Stimulated activated naive CD8-positive, alpha-beta T cell treated with anti-CD3 and anti-CD28 coated beads, Interleukin-15, Interleukin-2, amounts not matched to agents 100 ng/mL and 50 ng/mL, for 24 hours (primary cell): ENCODE measurements around the gene TMEM52B.

Experiments used
- H3K27ac Mint-ChIP-seq: one replicate; pipeline ENCODE4 v1.8.0; 2021; ENCODE audit warnings: mild to moderate bottlenecking, mixed read lengths
- H3K27me3 Mint-ChIP-seq: one replicate; pipeline ENCODE4 v1.8.0; 2021; ENCODE audit warnings: mixed read lengths
- H3K36me3 Mint-ChIP-seq: one replicate; pipeline ENCODE4 v1.8.0; 2021; ENCODE audit warnings: low read depth, mixed read lengths
- H3K4me1 Mint-ChIP-seq: one replicate; pipeline ENCODE4 v1.8.0; 2021; ENCODE audit warnings: low read depth, mixed read lengths
- H3K4me3 Mint-ChIP-seq: one replicate; pipeline ENCODE4 v1.8.0; 2021; ENCODE audit warnings: mild to moderate bottlenecking, mixed read lengths
- H3K9me3 Mint-ChIP-seq: one replicate; pipeline ENCODE4 v1.8.0; 2021; ENCODE audit warnings: mixed read lengths

Gene TMEM52B

GRCh38 chr12:10178821-10179220 is at the start of gene TMEM52B:
Gene TMEM52B (plus strand): TSS chr12:10179032. CDS start chr12:10179575, 543 bp downstream.
- Mint-ChIP-seq H3K27ac (no peak within 1 kb of the TSS), H3K4me3 (no peak within 1 kb of the TSS), H3K9me3 (no peaks in the 10 kb centered on the region), H3K4me1 (peaks cover 7% of the 10 kb centered on the region), H3K27me3 (peaks cover 32% of the 10 kb centered on the region), H3K36me3 (no peaks in the 10 kb centered on the region)

DNA sequence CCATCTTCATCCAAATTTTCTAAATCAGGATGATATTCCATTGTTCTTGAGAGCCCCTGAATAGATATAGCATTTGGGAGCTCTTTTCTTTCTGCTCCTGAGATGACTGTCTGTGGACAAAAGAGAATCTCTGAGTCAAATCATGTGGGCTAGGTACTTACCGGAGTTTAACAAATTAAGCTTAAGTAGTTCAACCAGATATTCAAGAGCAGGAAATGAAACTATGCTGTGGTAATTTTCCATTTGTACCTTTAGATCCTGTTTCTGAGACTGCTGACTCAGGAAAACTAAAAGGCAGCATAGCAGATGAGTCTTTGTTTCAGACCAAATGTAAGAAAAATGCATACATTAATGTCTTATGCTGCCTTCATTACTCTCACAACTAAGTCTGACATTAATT is 48.8 kb upstream of the TMEM52B start, which contains the start of gene CLEC7A:
TSS of gene CLEC7A (minus strand) at position 158 of the 400 bp plus-strand sequence. CDS start at position 41, 117 bp downstream.
- Mint-ChIP-seq H3K4me1 (peaks cover 23% of the 10 kb centered on the region), H3K4me3 (no peak within 1 kb of the TSS), H3K9me3 (no peaks in the 10 kb centered on the region), H3K27me3 (peaks cover 28% of the 10 kb centered on the region), H3K27ac (peak within 1 kb of the TSS; percentile 14), H3K36me3 (no peaks in the 10 kb centered on the region)

DNA sequence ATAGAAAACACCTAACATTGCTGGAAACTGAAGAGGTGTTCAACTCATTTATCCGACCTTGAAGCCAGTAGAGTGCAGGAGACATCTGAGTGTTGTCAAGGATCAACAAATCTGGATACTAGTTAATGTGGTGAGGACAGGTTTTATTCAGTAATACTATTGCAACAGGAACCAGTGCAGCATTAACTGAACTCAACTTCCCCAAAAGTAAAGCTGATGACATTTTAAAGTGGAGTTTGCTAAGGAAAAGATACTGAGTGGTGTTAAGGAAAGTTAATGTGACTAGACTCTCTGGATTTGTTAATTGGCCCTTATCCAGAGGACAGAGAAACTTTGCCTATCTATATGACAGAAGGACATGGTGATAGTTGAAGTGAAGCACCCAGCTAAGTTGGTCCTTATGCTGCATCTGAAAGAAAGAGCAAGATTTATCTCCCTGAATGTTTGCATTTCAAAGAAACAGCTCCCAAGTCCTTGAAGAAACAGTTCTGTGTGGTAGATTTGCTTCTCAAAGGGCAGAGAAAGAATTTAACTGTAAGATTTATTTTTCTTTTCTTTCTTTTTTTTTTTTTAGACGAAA is 47.6 kb upstream of the TMEM52B start:
- peaks cover 23% of the 10 kb centered on the region for H3K4me1 Mint-ChIP-seq
- H3K27ac Mint-ChIP-seq: peak overlapping the region; percentile 14
- H3K27me3 Mint-ChIP-seq: peaks cover 29% of the 10 kb centered on the region
- no peak overlapping the region for H3K4me3 Mint-ChIP-seq
- no peaks in the 10 kb centered on the region for H3K9me3 Mint-ChIP-seq
- H3K36me3 Mint-ChIP-seq: no peaks in the 10 kb centered on the region

- Mint-ChIP-seq H3K4me1 (peaks cover 23% of the 10 kb centered on the region), H3K9me3 (no peaks in the 10 kb centered on the region), H3K36me3 (no peaks in the 10 kb centered on the region), H3K27ac (no peak overlapping the region), H3K4me3 (no peak overlapping the region), H3K27me3 (peaks cover 30% of the 10 kb centered on the region)
Measured at GRCh38 chr12:10132850-10133370, 45.9 kb upstream of the TMEM52B start.

DNA sequence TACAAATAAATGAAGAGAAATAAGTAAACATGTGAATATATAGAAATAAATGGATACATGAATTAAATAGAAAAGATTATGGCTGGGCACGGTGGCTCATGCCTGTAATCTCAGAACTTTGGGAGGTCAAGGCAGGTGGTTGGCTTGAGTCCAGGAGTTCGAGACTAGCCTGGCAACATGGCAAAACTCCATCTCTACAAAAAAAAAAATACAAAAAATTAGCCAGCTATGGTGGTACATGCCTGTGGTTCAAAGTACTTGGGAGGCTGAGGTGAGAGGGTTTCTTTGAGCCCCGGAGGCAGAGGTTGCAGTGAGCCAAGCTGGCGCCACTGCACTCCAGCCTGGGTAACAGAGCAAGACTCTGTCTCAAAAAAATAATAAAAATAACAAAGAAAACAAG is 43.7 kb upstream of the TMEM52B start:
- no peaks in the 10 kb centered on the region for H3K9me3 Mint-ChIP-seq

GRCh38 chr12:10136637-10137205 is 42.1 kb upstream of the TMEM52B start:
- peaks cover 13% of the 10 kb centered on the region for H3K27me3 Mint-ChIP-seq
- no peaks in the 10 kb centered on the region for H3K9me3 Mint-ChIP-seq
- H3K4me3 Mint-ChIP-seq: no peak overlapping the region
- H3K27ac Mint-ChIP-seq: no peak overlapping the region
- H3K4me1 Mint-ChIP-seq: no peaks in the 10 kb centered on the region
- H3K36me3 Mint-ChIP-seq: no peaks in the 10 kb centered on the region

More for the DNA sequence above, 43.7 kb upstream of the TMEM52B start:
- peaks cover 17% of the 10 kb centered on the region for H3K27me3 Mint-ChIP-seq
- H3K4me1 Mint-ChIP-seq: peaks cover 11% of the 10 kb centered on the region
- no peak overlapping the region for H3K4me3 Mint-ChIP-seq
- no peaks in the 10 kb centered on the region for H3K36me3 Mint-ChIP-seq
- no peak overlapping the region for H3K27ac Mint-ChIP-seq

DNA sequence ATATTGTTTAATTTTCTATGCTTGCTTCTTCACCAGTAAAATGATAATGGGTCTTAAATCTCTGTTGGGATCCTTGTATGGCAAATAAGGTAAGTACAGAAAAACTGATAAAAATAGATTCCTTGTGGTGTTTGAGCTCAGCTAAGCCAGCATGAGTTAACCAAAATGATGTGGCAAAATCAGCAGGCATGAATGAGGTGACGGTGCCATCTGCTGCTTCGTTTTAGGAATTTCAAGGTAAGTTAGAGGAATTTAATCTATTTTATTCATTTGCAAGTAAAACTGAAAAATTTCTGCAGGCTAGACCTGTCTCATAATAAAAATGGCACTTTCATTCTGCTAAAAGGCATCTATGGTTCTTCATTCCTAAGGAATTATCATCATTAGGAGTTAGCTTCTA is 38.8 kb upstream of the TMEM52B start:
- Mint-ChIP-seq H3K4me1 (no peaks in the 10 kb centered on the region), H3K4me3 (no peak overlapping the region), H3K9me3 (no peaks in the 10 kb centered on the region), H3K27ac (no peak overlapping the region), H3K36me3 (no peaks in the 10 kb centered on the region), H3K27me3 (peaks cover 25% of the 10 kb centered on the region)

GRCh38 chr12:10142976-10143589 is 35.7 kb upstream of the TMEM52B start:
- H3K27ac Mint-ChIP-seq: no peak overlapping the region
- peaks cover 5% of the 10 kb centered on the region for H3K4me1 Mint-ChIP-seq
- H3K36me3 Mint-ChIP-seq: no peaks in the 10 kb centered on the region
- peaks cover 16% of the 10 kb centered on the region for H3K27me3 Mint-ChIP-seq
- no peaks in the 10 kb centered on the region for H3K9me3 Mint-ChIP-seq
- no peak overlapping the region for H3K4me3 Mint-ChIP-seq

DNA sequence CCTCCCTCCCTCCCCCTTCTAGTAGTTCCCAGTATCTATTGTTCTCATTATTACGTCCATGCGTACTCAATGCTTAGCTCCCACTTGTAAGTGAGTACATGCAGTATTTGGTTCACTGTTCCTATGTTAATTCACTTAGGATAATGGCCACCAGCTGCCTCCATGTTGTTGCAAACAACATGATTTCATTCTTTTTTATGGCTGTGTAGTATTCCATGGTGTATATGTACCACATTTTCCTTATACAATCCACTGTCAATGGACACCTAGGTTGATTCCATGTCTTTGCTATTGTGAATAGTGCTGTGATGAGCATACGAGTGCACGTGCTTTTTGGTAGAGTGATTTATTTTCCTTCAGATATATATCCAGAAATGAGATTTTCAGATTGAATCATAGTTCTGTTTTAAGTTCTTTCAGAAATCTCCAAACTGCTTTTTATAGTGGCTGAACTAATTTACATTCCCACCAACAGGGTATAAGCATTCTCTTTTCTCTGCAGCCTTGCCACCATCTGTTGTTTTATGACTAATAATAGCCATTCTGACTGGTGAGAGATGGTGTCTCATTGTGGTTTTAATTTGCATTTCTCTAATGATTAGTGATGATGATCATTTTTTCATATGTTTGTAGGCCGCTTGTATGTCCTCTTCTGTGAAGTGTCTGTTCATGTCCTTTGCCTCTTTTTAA is 31.0 kb upstream of the TMEM52B start:
- Mint-ChIP-seq H3K9me3 (no peaks in the 10 kb centered on the region), H3K4me1 (peaks cover 8% of the 10 kb centered on the region), H3K36me3 (no peaks in the 10 kb centered on the region), H3K27me3 (peaks cover 14% of the 10 kb centered on the region), H3K4me3 (no peak overlapping the region), H3K27ac (no peak overlapping the region)

DNA sequence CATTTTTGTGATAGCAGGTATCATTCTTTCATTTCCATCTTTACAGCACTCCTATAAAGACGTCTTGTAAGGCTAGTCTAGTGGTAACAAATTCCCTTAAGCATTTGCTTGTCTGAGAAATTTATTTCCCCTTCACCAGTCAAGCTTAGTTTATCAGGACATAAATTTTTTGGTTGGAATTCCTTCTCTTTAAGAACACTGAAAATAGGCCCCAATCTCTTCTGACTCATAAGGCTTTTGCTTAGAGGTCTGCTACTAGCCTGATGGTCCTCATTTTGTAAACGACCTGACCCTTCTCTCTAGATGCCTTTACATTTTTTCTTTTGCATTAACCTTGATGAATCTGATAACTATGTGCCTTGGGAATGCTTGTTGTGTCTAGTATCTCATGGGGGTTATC is 27.2 kb upstream of the TMEM52B start:
- Mint-ChIP-seq H3K9me3 (no peaks in the 10 kb centered on the region), H3K27me3 (peaks cover 20% of the 10 kb centered on the region), H3K36me3 (no peaks in the 10 kb centered on the region), H3K27ac (no peak overlapping the region), H3K4me1 (peaks cover 20% of the 10 kb centered on the region), H3K4me3 (no peak overlapping the region)

DNA sequence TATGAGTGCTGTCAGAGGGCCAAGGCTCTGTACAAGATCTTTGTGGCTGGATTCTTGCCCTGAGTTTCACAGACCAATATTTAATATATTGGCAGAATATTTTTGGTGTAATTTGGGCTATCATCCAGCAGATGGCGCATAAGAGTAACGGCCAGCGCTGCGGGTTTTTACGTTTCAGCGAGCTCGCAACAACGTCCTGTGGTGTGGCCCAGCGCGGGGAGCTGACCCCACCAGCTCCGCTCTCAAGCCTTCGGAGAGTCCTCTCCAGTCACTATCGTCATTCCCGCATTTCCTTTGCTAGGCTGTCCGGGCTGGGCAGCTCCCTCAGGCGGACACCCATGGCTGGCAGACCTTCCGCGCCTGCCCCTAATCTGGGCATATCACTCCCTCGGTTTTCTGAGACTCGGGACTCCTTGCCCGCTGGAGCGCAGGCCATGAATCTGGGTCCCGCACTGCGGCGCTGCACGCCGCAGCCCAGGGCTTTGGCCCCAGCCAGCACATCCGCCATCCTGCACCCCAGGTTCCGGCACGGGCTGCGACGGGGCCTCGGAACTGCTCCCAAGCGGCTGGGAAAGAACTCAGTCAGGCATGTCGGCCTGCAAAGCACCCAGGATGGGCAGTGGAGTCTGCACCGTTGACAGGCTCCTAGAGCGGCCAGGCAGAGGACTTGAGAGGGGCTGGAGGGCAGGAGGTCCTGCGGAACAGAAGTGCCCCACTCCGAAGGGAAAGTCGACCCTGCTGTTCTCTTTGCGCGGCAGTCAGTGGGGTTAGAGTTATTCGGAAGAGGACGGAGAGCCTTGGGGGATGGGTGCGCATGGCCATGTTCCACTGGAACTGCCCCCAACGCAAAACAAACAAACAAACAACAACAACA is 25.3 kb upstream of the TMEM52B start:
- Mint-ChIP-seq H3K27ac (peak overlapping the region; percentile 68), H3K36me3 (no peaks in the 10 kb centered on the region)

GRCh38 chr12:10154145-10154496 is 24.7 kb upstream of the TMEM52B start:
- Mint-ChIP-seq H3K27me3 (peaks cover 24% of the 10 kb centered on the region), H3K27ac (no peak overlapping the region), H3K36me3 (no peaks in the 10 kb centered on the region), H3K4me3 (peak overlapping the region; percentile 89), H3K4me1 (peaks cover 13% of the 10 kb centered on the region), H3K9me3 (no peaks in the 10 kb centered on the region)

More for the DNA sequence above, 25.3 kb upstream of the TMEM52B start:
- Mint-ChIP-seq H3K27me3 (peaks cover 24% of the 10 kb centered on the region), H3K9me3 (no peaks in the 10 kb centered on the region), H3K4me1 (peaks cover 13% of the 10 kb centered on the region), H3K4me3 (peak overlapping the region; percentile 89)

GRCh38 chr12:10155966-10156365 is 22.9 kb upstream of the TMEM52B start:
- Mint-ChIP-seq H3K27me3 (peaks cover 24% of the 10 kb centered on the region), H3K36me3 (no peaks in the 10 kb centered on the region), H3K9me3 (no peaks in the 10 kb centered on the region)

DNA sequence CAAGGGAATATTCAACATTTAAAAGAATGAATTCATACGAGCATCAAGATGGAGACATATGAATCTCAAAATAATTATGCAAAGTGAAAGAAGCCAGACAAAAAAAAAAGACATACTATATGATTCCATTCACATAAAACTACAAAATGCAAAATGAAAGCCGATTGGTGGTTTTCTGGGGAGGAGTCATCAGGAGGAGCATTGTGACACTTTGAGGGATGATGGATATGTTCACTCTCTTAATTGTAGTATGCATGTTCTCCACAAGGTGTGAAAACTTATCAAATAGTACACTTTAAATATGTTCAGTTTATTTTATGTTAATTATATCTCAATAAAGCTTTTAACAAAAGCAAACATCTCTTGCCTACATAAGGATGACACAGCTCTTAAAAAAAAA is 20.4 kb upstream of the TMEM52B start:
- H3K27me3 Mint-ChIP-seq: peaks cover 20% of the 10 kb centered on the region
- H3K36me3 Mint-ChIP-seq: no peaks in the 10 kb centered on the region
- no peaks in the 10 kb centered on the region for H3K9me3 Mint-ChIP-seq
- H3K27ac Mint-ChIP-seq: no peak overlapping the region
- peaks cover 8% of the 10 kb centered on the region for H3K4me1 Mint-ChIP-seq
- no peak overlapping the region for H3K4me3 Mint-ChIP-seq

More at GRCh38 chr12:10155966-10156365, 22.9 kb upstream of the TMEM52B start:
- Mint-ChIP-seq H3K4me1 (peaks cover 13% of the 10 kb centered on the region), H3K27ac (no peak overlapping the region), H3K4me3 (no peak overlapping the region)
